CMK (cell line): Measurements from ENCODE around the gene STAM.

Experiments
- DNase-seq: peaks from one replicate; pipeline ENCODE4 v3.0.0-alpha.2; 2010; ENCODE audit warnings: low read depth

STAM gene

DNA sequence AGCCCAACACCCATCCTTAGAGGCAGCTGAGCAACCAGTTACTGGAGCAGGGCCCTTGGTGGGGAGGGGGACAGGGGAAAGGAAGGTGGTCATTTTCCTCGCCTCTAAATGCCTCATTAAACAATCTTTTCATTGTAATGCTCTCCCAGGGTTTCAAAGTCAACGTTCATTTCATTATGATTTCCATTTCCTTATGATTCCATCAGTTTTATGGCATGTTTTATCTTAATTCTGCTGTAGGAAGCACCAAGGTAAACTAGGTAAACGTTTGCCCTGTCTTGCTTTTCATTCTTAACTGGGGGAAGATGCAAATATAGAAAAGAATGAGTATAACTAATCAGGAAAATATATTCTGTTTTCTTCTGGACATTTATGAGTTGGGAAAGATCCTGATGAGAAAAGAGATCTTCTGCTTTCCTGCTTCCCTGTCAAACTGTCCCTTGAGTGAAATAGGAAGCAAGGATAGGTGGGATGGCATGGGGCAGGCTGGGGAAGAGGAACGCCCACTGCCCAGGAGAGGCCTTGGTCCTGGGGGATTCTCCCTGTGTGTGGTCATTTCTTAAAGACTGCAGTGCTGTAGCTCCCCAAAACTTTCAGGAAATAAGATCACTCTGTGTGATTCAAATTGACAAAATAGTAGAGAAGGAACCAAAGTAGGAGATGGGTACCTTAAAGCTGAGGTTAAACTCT lies 87.5 kb downstream of the STAM start:
- no peak for DNase-seq

GRCh38 chr10:17733620-17734019 lies 89.7 kb downstream of the STAM start:
- no peak for DNase-seq

- DNase-seq, result no peak
These were observed 90.6 kb downstream of the STAM start for GRCh38 chr10:17734432-17735080.

DNA sequence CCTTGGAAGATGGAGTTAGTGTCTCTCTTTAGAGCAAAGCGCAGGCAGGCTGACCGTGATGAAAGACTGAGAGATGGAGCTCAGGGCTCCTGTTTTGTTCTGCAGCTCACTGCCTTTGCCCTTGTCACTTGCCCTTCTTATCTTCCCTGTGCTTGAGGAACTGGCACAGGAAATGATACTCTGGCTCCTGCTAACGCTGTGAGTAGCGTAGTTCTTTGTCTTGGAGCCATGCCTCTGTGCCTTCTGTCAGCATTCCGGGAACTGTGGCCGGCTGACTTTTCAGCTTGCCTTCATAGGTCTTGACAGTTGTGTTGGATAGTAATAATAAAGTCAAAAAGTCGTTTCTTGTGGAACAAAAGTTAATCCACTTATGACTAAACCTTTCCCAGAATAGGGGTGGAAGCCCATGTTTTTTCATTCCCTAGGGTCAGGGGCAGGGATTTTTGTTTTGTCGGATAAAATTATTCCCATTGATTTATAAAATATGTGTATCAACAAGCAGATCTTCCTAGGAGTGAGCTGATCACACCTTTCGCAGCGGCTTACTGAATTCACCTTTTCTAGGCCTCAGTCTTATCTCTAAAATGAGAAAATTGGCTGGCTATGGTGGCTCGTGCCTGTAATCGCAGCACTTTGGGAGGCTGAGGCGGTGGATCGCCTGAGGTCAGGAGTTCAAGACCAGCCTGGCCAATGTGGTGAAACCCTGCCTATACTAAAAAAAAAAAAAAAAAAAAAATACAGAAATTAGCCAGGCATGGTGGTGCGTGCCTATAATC lies 91.4 kb downstream of the STAM start:
- no peak for DNase-seq

GRCh38 chr10:17736223-17736622 lies 92.3 kb downstream of the STAM start:
- no peak for DNase-seq

GRCh38 chr10:17737027-17737965 lies 93.3 kb downstream of the STAM start:
- no peak for DNase-seq

- DNase-seq, result no peak
These were observed 96.7 kb downstream of the STAM start for GRCh38 chr10:17740668-17741067.

DNA sequence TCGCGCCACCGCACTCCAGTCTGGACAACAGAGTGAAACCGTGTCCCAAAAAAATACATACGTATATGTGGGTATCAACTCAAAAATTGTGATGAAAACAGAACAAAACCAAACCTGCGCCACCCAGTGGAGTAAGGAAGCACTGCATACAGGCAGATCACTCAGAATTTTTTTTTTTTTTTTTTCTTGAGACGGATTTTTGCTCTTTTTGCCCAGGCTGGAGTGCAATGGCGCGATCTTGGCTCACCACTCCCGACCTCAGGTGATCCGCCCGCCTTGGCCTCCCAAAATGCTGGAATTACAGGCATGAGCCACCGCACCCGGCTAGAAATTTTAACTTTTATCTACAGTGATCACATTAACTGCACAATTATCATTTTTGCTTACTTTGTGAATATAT lies 99.0 kb downstream of the STAM start:
- no peak for DNase-seq

DNA sequence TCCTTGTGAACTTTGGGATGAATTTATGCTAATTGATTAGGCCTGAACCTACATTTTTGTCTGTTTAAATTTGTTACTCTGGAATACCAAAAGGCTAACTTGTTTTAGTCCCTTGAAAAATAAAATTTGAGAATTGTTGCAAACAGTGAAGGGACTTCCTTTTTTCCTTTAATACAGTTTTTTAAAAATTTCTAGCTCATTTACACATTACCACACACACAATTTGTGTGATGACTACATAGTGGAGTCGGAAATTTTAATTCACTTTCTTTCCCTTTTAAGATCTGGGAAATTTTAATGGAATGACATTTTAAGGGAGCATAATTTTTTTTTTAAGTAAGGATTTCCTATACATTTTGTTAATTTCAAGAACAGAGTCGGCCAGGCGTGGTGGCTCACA lies 99.5 kb downstream of the STAM start:
- DNase-seq, result no peak

GRCh38 chr10:17744341-17744861 lies 100.5 kb downstream of the STAM start:
- DNase-seq, result no peak

DNA sequence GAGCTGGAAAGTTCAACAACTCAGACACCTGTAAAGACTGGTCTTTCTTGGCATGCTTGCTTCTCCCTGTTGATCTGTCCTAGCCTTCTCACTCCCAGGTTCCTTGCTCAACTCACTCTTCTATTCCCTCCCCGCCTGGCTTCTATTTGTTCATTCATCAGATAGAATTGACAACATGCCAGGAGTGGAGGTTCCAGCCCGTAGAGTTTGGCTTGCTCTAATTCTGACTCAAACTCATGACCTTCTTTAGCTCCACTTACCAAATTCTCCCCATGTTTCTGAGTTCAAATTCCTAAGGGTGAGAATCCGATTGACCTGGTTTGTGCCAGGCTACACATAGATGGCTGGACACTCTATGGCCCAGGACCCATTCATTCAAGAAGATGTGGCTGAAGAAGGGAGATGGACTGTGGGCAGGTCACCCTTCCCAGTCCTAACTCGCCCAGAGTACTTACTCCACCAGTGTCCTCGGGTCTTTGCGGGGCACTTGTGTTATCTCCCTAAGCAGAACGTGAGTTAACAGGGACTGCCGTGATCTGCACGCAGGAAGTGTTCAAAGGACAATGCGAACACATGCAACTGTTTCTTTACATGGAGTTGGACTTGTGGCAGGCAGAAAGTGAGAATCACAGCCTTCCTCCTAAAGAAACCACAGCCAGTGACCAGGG lies 104.1 kb downstream of the STAM start:
- DNase-seq, result no peak

GRCh38 chr10:17749890-17750289 lies 105.9 kb downstream of the STAM start:
- no peak for DNase-seq

- no peak for DNase-seq
These were observed 108.0 kb downstream of the STAM start, which contains the start of gene TMEM236 for GRCh38 chr10:17751781-17752445. TSS of gene TMEM236 (plus strand) at chr10:17752201. CDS start at chr10:17752296, 95 bp downstream.

- no peak for DNase-seq
These were observed 112.7 kb downstream of the STAM start for GRCh38 chr10:17756557-17757217.

- no peak for DNase-seq
These were observed 114.2 kb downstream of the STAM start for GRCh38 chr10:17758200-17758599.

DNA sequence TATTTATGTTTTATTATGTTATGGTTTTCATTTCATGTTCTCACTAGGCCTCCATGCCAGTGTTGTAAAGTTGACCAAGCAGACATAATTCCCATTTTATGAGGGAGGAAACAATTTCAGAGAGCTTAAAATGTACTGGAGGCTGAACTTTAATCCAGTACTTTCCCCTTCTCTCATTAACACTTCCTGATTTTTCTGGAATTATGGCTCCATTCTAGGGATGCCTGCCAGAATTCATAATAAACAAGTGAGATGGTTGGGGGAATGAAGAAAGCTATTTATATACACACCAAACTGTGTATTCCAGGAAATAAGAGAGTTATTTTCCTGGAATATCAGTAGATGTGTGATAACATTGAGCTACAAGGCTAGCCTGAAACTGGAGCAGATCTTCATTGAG lies 114.9 kb downstream of the STAM start:
- no peak for DNase-seq

- DNase-seq, result no peak
These were observed 120.2 kb downstream of the STAM start for GRCh38 chr10:17764142-17764541.

- DNase-seq, result no peak
These were observed 121.7 kb downstream of the STAM start for GRCh38 chr10:17765602-17766001.
